Activated T-cell treated with anti-CD3 and anti-CD28 coated beads for 4 hours (primary cell): Measurements from ENCODE around the gene CDK14.
"Not testable (repeated sequence)": the region's sequence is repeated elsewhere in the genome, so short reads cannot be mapped to it uniquely, and the experiment has no call there.

ENCODE experiments used
- DNase-seq: peaks from one replicate; pipeline ENCODE4 v3.0.0-alpha.2; 2020

Gene CDK14

GRCh38 chr7:90597563-90598253, 1.6 kb downstream of the CDK14 start:
- no peak for DNase-seq

DNA sequence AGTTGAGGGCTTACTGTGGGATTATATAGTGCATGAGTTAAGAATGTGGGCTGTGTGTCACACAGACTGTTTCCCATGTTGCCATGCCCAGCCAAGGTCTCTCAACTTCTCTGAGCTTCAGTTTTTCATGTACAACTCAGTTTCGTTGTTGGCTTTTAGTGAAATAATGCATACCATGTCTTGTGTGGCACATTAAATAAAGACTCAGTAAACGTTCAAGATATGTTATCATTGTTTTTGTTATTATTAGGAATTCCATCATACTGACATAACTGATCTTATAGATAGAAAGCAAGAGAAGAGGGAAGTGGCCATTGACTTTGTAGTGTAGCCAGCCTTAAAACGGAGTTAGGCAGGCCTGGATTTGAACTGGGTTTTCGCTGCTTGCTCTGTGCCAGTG, 2.9 kb downstream of the CDK14 start:
- no peak for DNase-seq

GRCh38 chr7:90599892-90600555, 3.9 kb downstream of the CDK14 start:
- DNase-seq, result no peak

DNA sequence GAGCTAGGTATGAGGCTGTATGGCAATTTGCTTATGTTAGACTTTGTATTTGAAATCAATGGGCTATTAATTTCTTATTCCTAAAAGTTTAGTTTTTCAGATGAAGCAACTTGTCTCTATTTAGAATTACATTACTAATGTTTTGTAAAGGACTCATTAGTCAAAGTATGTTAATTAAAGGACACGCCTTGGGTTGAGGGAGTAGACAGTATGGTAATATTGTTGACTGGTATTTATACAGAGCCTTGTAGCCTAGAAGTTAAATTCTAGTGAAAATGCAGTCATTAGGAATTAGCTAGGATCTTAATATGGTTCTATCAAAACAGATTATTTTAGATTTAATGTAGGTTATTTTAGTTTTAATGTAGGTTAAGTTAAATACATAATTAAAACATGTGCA, 6.2 kb downstream of the CDK14 start:
- no peak for DNase-seq

DNA sequence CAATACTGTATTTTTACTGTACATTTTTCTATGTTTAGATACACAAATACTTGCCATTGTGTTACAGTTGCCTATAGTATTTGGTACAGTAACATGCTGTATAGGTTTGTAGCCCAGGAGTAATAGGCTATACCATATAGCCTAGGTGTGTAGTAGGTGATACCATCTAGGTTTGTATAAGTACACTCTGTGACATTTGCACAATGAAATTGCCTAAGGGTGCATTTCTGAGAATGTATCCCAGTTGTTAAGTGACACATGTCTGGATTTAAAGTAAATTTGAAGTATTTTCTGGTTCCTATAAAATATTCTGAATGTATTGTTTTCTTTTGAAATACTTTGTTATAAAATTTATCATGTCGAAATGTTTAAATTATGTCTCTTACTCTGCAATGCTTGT, 7.2 kb downstream of the CDK14 start:
- DNase-seq, result no peak

DNA sequence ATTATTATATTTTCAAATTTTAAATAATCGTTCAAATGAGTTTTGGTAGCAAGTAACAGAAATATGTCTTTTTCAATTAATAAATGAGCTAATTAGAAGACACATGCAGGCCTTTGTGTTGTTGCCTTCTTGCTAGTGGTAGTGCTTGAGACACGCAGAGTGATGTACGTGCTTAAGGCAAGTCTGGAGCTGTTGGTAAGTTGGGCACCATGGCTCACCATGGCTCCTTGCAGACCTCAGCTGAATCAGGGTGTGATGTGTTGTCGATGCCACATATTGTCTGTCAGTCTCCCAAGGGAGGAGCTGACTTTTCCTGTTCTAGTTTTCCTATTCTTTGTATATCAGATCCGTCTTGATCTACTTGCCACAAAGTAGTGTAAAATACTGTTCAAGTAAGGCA, 8.3 kb downstream of the CDK14 start:
- no peak for DNase-seq

DNA sequence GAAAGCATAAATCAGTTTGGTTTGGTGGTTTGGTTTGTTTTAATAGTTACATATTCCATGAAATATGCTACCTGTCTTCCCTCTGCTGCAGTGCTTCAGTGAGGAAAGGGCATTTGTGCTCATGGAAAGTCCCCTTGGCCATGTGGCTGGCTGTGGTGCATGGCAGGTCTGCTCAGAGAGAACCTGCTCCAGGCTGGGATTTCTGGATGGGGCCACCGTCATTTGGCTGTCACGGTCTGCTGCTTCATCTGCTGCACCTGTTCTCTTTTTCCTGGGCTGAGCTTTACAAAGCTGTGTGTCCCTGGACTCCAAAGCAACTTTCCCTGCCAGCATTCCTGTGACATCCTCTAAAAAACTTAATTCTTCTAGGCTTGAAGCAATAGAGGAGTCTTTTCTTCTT, 8.9 kb downstream of the CDK14 start:
- no peak for DNase-seq

- no peak for DNase-seq
Measured at GRCh38 chr7:90607196-90607595, 11.1 kb downstream of the CDK14 start.

DNA sequence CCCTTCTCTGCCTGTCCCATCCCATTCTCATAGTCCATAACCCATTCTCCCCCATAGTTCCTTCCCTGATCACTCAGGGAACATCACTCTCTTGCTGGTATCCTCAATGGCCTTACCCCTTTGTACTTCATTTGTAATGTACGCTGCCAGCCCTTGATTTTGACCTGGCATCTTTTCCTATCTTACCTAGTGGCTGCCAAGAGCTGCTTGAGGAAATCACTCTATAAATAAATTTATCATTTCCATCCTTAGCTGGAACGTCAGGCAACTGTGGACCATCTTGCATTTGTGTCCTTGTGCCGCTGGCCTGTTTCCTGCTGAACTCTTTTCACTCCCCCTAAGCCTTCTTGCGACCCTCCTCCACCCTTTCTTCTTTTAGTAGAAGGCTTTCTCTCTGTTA, 14.0 kb downstream of the CDK14 start:
- DNase-seq, result no peak

- no peak for DNase-seq
Measured at GRCh38 chr7:90611115-90611514, 15.0 kb downstream of the CDK14 start.

DNA sequence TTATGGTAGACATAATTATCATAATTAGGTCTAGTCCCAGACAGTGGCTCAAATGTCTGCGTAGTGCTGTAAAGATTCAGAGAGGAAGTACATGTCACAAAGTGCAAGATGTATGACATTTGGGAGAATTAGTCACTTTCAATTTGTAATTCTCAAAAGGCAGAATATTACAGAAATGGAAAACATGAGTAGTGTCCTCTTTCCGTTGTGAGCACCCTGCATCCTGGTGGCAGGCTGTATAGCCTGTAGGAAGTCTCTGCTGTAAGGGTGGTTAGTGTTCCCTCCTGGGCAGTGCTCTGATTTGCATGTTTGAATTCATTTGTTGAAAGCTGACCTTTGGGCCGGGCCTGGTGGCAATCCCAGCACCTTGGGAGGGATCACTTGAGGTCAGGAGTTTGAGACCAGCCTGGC, 17.0 kb downstream of the CDK14 start:
- no peak for DNase-seq

DNA sequence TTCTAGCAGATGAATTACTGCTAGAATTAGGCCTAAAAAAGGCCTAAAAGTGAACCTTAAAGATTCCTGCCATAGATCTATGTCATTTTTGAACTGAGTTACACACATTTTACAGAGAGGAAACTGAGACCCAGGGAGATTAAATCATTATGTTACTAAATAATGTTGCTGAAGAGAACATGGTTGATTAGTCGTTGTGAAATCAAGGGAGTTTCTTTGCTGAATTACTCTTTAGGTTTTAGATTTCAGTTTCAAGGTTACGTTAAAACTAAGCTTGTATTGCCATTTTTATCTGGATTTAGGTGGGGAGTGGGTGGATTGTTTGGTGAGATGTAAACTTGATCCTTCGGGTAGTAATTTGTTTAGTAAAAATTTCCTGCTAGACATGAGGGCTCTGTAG, 21.3 kb downstream of the CDK14 start:
- DNase-seq, result no peak

DNA sequence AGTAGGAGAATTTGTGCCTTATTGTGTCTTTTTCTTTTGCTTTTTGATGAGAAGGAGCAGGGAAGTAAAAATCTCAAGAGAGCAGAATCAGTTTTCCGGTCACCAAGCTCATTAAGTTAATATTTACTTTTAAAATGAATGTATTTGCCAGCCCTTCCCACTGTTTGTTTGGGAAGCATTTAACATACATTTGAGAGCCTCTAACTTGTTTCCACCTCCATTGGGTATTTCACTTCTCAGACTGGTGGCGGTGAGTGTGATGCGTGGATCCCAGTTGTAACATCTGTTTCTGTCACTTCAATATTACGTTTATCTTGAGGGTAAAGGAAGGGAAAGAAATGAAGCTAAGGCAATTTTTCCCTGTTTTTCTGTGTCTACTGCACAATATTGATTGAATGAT, 22.8 kb downstream of the CDK14 start:
- DNase-seq, result no peak

DNA sequence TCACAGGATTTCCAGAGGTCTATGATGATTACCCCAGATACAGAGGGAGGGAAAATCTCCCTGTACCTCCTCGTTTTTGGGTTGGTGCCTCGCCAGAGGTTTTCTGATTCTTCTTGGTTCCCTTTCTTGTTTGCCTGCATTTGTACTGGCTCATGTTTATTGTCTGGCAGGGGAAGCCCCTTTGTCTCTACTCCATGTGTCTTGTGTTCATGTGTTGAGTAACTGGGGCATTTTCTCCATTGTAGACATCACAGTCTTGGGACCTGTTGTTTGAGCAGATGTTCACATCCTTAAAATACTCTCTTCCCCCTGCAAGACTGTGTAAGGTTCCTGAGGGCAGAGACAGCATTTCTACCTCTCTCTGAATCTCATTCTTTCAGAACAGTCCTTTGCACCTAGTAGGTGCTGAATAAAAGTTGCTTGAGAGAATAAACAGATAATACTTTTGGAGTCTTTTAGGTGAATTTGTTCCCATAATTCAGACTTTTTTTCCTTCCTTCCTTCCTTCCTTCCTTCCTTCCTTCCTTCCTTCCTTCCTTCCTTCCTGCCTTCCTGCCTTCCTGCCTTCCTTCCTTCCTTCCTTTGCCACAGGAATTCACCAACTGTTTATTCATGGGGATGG, 25.1 kb downstream of the CDK14 start:
- no peak for DNase-seq

DNA sequence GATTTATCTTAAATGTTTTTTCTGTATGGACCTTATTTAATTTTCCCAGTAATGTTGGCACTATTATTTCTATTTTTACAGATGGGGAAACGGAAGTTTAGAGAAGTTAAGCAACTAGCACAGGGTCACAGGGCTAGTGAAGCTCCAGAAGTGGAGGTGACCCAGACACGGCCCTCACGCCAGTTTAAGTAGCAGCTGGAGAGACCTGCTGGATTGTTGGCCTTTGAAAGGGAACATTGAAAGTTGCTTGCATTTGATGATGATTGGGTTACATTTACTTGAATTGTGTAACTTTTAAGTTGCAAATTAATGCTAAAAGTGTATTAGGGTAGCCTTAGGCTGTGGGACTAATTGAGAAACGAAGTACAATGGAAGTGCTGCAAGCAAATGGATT, 25.6 kb downstream of the CDK14 start:
- DNase-seq, result no peak

DNA sequence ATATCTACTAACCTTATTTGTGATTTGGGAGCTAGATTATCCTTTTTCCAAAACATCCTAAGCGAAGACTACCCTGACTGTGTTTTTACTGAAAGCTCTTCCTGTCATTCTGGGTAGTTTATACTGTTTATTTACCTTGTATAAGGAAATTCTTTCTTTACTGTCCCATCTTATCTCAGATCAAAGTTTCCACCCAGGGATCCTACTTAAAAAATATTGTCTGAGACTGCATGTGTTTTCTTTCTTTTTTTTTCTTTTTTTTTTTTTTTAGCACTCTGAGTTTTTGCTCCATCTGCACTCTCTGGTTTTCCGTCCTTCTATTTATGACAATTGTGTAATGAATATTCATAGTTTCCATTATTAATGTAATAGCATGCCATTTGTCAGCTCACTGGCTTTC, 26.5 kb downstream of the CDK14 start:
- no peak for DNase-seq

GRCh38 chr7:90624225-90624911, 28.2 kb downstream of the CDK14 start:
- no peak for DNase-seq

DNA sequence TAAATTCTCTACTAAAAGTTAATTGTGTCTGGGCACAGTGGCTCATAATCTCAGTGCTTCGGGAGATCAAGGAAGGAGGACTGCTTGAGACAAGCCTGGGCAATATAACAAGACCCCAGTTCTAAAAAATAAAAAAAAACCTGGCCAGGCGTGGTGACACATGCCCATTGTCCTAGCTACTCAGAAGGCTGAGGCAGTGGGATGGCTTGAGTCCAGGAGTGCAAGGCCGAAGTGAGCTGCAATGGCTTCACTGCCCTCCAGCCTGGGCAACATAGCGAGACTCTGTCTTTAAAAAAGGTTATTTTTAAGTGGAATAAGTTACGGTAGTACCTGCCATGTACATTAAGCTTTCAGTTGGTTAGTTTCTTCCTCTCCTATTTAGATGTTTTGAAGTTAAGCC, 28.9 kb downstream of the CDK14 start:
- DNase-seq, result no peak

- DNase-seq, result no peak
Measured at GRCh38 chr7:90625562-90625961, 29.4 kb downstream of the CDK14 start.

GRCh38 chr7:90626013-90626412, 29.9 kb downstream of the CDK14 start:
- no peak for DNase-seq

DNA sequence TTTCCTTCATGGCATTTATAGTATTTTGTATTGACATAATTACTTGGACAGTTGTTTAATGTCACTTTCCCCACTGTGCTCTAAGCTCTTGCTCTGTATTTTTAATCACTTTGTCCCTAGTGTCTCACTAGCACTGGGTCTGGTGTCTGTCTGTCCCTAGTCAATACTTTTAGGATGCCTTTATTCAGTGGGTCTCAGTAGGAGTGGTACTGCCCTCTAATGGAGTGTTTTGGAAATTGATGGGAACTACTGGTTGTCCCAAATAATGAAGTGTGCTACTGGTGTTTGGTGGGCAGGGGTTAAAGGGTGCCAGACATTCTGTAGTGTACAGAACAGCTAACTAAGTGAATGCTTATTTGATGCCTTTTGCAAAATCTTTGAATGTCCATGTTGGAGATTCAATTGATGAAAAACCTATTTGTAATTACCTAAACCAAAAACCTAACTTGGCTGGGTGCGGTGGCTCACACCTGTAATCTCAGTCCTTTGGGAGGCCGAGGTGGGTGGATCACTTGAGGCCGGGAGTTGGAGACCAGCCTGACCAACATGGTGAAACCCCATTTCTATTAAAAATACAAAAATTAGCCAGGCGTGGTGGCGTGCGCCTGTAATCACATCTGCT, 33.3 kb downstream of the CDK14 start:
- no peak for DNase-seq

- no peak for DNase-seq
Measured at GRCh38 chr7:90631502-90631901, 35.4 kb downstream of the CDK14 start.

DNA sequence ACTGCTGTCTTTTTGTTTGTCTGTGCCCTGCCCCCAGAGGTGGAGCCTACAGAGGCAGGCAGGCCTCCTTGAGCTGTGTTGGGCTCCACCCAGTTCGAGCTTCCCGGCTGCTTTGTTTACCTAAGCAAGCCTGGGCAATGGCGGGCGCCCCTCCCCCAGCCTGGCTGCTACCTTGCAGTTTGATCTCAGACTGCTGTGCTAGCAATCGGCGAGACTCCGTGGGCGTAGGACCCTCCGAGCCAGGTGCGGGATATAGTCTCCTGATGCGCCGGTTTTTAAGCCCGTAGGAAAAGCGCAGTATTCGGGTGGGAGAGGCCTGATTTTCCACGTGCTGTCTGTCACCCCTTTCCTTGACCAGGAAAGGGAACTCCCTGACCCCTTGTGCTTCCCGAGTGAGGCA, 43.6 kb downstream of the CDK14 start:
- DNase-seq, result not testable (repeated sequence)

GRCh38 chr7:90642978-90643377, 46.9 kb downstream of the CDK14 start:
- DNase-seq, result no peak
